Neural cell (in vitro differentiated cells): Measurements from ENCODE around the gene ANGPTL3. TPM values are rescaled to one million over a fixed set of nuclear protein-coding genes. Genes with fewer than 3 reads are reported as not detected.
"Not testable (repeated sequence)": the region's sequence is repeated elsewhere in the genome, so short reads cannot be mapped to it uniquely, and the experiment has no call there.

ENCODE experiments used
- H2AFZ ChIP-seq: fragments of 200-600, 300-800 bp; sonication (generic), shearing (Covaris generic); 2 replicates; pipeline ENCODE4 v1.6.0; 2014; ENCODE audit warnings: low read depth, mild to moderate bottlenecking, antibody characterized with exemption, low read length, moderate library complexity
- H3F3A ChIP-seq: fragments of 200-600 bp; shearing (Covaris generic); 2 replicates; pipeline ENCODE4 v1.6.1; 2016; ENCODE audit warnings: mild to moderate bottlenecking, moderate library complexity, mixed read lengths, antibody characterized with exemption, low read length; ENCODE audit not compliant: insufficient read depth, poor library complexity, severe bottlenecking
- H3K27ac ChIP-seq: fragments of 200-600, 300-800 bp; sonication (generic), shearing (Covaris generic); 2 replicates; pipeline ENCODE4 v1.5.1; 2014; ENCODE audit warnings: mild to moderate bottlenecking, low read length, moderate library complexity
- H3K27me3 ChIP-seq: fragments of 300-800, 200-600 bp; sonication (generic), shearing (Covaris generic); 2 replicates; pipeline ENCODE4 v1.6.0; 2014; ENCODE audit warnings: mild to moderate bottlenecking, low read depth, low read length, moderate library complexity; ENCODE audit not compliant: insufficient read depth
- H3K36me3 ChIP-seq: fragments of 300-800, 200-600 bp; sonication (generic), shearing (Covaris generic); 2 replicates; pipeline ENCODE4 v1.5.1; 2014; ENCODE audit warnings: mild to moderate bottlenecking, antibody characterized with exemption, low read length, moderate library complexity; ENCODE audit not compliant: insufficient read depth
- H3K4me2 ChIP-seq: fragments of 300-800, 200-600 bp; sonication (generic), shearing (Covaris generic); 2 replicates; pipeline ENCODE4 v1.6.0; 2014; ENCODE audit warnings: mild to moderate bottlenecking, low read length
- H3K4me3 ChIP-seq: fragments of 300-800, 200-600 bp; sonication (generic), shearing (Covaris generic); 2 replicates; pipeline ENCODE4 v1.5.1; 2014; ENCODE audit warnings: mild to moderate bottlenecking, low read length, moderate library complexity
- H3K79me2 ChIP-seq: fragments of 200-600 bp; shearing (Covaris generic); replicated peaks from 2 replicates; pipeline ENCODE4 v1.6.0; 2014; ENCODE audit warnings: mild to moderate bottlenecking, low read length, moderate library complexity; ENCODE audit not compliant: insufficient read depth
- H3K9ac ChIP-seq: fragments of 300-800, 200-600 bp; sonication (generic), shearing (Covaris generic); 2 replicates; pipeline ENCODE4 v1.6.1; 2016; ENCODE audit warnings: mild to moderate bottlenecking, low read length, mixed read lengths
- H3K9me2 ChIP-seq: fragments of 200-600 bp; shearing (Covaris generic); 2 replicates; pipeline ENCODE4 v1.6.1; 2016; ENCODE audit warnings: mild to moderate bottlenecking, low read length, mixed read lengths; ENCODE audit not compliant: insufficient read depth
- H3K9me3 ChIP-seq: fragments of 200-600, 300-800 bp; sonication (generic), shearing (Covaris generic); 2 replicates; pipeline ENCODE4 v1.6.1; 2016; ENCODE audit warnings: mild to moderate bottlenecking, mixed run types, low read length, moderate library complexity, mixed read lengths
- H4K20me1 ChIP-seq: fragments of 200-600 bp; shearing (Covaris generic); 2 replicates; pipeline ENCODE4 v1.6.1; 2016; ENCODE audit warnings: mild to moderate bottlenecking, mixed run types; ENCODE audit not compliant: insufficient read depth
- EP300 ChIP-seq: fragments of 450-650 bp; conservative IDR thresholded peaks from 2 replicates; pipeline ENCODE4 v1.6.1; 2014; ENCODE audit warnings: antibody characterized with exemption, mild to moderate bottlenecking, moderate library complexity; ENCODE audit not compliant: poor library complexity, severe bottlenecking
- EZH2 ChIP-seq: fragments of 200-600, 300-800 bp; shearing (Covaris generic), sonication (generic); IDR thresholded peaks from 2 replicates; pipeline ENCODE4 v1.6.1; 2014; ENCODE audit warnings: antibody characterized with exemption, low read length, borderline replicate concordance, mild to moderate bottlenecking; ENCODE audit not compliant: insufficient read depth, poor library complexity, severe bottlenecking
- MXI1 ChIP-seq: fragments of 450-650 bp; conservative IDR thresholded peaks from 2 replicates; pipeline ENCODE4 v1.6.1; 2014; ENCODE audit warnings: antibody characterized with exemption, mild to moderate bottlenecking; ENCODE audit not compliant: poor library complexity, severe bottlenecking
- POLR2AphosphoS5 ChIP-seq: IDR thresholded peaks from 2 replicates; pipeline ENCODE4 v1.6.1; 2012
- RAD21 ChIP-seq: fragments of 450-650 bp; conservative IDR thresholded peaks from 2 replicates; pipeline ENCODE4 v1.6.1; 2014; ENCODE audit warnings: antibody characterized with exemption, mild to moderate bottlenecking, moderate library complexity
- SMC3 ChIP-seq: fragments of 450-650 bp; conservative IDR thresholded peaks from 2 replicates; pipeline ENCODE4 v1.6.1; 2014; ENCODE audit warnings: antibody characterized with exemption, mild to moderate bottlenecking, moderate library complexity; ENCODE audit not compliant: poor library complexity
- TAF1 ChIP-seq: IDR thresholded peaks from 2 replicates; pipeline ENCODE4 v1.6.1; 2012; ENCODE audit warnings: low read depth
- polyA plus RNA-seq: library from polyadenylated mRNA; depleted of rRNA; stranded (reverse); fragments of >200 nt; gene quantifications from 2 replicates; pipeline ENCODE4 v1.2.3, GENCODE V29; 2014
- TF ChIP-seq, protein P1 (sequence below): IDR thresholded peaks from 2 replicates; pipeline ENCODE4 v1.6.1; 2012; ENCODE audit warnings: borderline replicate concordance
- TF ChIP-seq, protein P2 (sequence below): fragments of 450-650 bp; IDR thresholded peaks from 2 replicates; pipeline ENCODE4 v1.5.1; 2014; ENCODE audit warnings: antibody characterized with exemption, mild to moderate bottlenecking, moderate library complexity; ENCODE audit not compliant: poor library complexity, severe bottlenecking

ANGPTL3 gene
- polyA plus RNA-seq, 1 donor from 2014 or later, result not detected

DNA sequence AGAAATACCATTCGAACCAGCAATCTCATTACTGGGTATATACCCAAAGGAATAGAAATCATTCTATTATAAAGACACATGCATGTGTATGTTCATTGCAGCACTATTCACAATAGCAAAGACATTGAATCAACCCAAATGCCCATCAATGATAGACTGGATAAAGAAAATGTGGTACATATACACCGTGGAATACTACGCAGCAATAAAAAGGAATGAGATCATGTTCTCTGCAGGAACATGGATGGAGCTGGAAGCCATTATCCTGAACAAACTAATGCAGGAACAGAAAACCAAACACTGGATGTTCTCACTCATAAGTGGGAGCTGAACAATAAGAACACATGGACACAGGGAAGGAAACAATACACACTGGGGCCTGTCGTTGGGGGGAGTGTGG, 25.8 kb upstream of the ANGPTL3 start:
- H3K27ac ChIP-seq, H3F3A ChIP-seq, H3K9me2 ChIP-seq, H4K20me1 ChIP-seq, H3K4me3 ChIP-seq, H3K27me3 ChIP-seq, H3K9ac ChIP-seq, H3K36me3 ChIP-seq, H3K4me2 ChIP-seq, H3K9me3 ChIP-seq, H3K79me2 ChIP-seq, H2AFZ ChIP-seq: not testable (repeated sequence)

DNA sequence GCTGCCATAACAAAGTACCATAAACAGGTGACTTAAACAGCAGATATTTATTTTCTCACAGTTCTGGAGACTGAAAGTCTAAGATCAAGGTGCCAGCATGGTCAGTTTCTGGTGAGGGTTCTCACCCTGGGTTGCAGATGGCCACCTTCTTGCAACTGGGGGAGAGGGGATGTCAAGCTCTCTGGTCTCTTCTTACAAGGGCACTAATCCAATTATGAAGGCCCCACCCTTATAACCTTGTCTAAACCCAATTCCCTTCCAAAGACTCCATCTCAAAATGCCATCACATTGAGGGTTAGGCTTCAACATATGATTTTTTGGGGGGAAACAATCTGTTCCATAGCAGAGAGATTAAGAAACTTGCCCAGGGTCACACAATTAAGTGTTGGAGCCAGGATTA, 24.8 kb upstream of the ANGPTL3 start:
- no peak overlapping the region for H3K4me3 ChIP-seq
- no peak overlapping the region for H3K4me2 ChIP-seq
- no peaks in the 10 kb centered on the region for H3K9me2 ChIP-seq
- no peaks in the 10 kb centered on the region for H3K79me2 ChIP-seq
- TF ChIP-seq, protein P1, sequence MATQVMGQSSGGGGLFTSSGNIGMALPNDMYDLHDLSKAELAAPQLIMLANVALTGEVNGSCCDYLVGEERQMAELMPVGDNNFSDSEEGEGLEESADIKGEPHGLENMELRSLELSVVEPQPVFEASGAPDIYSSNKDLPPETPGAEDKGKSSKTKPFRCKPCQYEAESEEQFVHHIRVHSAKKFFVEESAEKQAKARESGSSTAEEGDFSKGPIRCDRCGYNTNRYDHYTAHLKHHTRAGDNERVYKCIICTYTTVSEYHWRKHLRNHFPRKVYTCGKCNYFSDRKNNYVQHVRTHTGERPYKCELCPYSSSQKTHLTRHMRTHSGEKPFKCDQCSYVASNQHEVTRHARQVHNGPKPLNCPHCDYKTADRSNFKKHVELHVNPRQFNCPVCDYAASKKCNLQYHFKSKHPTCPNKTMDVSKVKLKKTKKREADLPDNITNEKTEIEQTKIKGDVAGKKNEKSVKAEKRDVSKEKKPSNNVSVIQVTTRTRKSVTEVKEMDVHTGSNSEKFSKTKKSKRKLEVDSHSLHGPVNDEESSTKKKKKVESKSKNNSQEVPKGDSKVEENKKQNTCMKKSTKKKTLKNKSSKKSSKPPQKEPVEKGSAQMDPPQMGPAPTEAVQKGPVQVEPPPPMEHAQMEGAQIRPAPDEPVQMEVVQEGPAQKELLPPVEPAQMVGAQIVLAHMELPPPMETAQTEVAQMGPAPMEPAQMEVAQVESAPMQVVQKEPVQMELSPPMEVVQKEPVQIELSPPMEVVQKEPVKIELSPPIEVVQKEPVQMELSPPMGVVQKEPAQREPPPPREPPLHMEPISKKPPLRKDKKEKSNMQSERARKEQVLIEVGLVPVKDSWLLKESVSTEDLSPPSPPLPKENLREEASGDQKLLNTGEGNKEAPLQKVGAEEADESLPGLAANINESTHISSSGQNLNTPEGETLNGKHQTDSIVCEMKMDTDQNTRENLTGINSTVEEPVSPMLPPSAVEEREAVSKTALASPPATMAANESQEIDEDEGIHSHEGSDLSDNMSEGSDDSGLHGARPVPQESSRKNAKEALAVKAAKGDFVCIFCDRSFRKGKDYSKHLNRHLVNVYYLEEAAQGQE, result no peak
- TF ChIP-seq TAF1 (no peak), EP300 (no peak), EZH2 (no peak), SMC3 (no peak), POLR2AphosphoS5 (no peak), MXI1 (no peak), RAD21 (no peak)
- TF ChIP-seq, protein P2, sequence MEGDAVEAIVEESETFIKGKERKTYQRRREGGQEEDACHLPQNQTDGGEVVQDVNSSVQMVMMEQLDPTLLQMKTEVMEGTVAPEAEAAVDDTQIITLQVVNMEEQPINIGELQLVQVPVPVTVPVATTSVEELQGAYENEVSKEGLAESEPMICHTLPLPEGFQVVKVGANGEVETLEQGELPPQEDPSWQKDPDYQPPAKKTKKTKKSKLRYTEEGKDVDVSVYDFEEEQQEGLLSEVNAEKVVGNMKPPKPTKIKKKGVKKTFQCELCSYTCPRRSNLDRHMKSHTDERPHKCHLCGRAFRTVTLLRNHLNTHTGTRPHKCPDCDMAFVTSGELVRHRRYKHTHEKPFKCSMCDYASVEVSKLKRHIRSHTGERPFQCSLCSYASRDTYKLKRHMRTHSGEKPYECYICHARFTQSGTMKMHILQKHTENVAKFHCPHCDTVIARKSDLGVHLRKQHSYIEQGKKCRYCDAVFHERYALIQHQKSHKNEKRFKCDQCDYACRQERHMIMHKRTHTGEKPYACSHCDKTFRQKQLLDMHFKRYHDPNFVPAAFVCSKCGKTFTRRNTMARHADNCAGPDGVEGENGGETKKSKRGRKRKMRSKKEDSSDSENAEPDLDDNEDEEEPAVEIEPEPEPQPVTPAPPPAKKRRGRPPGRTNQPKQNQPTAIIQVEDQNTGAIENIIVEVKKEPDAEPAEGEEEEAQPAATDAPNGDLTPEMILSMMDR, result no peak
- no peak overlapping the region for H3K27ac ChIP-seq
- H3K9ac ChIP-seq, result no peak overlapping the region
- no peaks in the 10 kb centered on the region for H3K9me3 ChIP-seq
- no peak overlapping the region for H2AFZ ChIP-seq
- H3K27me3 ChIP-seq, result no peaks in the 10 kb centered on the region
- H3K36me3 ChIP-seq, result peaks cover 5% of the 10 kb centered on the region
- no peaks in the 10 kb centered on the region for H3F3A ChIP-seq
- no peaks in the 10 kb centered on the region for H4K20me1 ChIP-seq

DNA sequence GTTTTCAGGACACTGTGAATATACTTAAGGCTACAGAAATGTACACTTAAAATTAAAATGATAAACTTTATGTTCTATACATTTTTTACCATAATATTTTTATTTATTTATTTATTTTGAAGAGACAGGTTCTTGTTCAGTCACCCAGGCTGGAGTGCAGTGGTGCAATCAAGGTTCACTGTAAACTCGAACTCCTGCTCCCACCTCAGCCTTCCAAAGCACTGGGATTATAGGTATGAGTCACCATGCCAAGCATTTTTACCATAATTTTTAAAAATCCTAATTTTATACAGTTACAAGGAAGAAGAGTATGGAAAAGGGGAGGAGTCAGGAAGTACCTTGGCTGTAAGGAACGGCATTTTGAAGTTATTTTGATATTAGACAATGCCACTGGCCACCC, 23.6 kb upstream of the ANGPTL3 start:
- H3F3A ChIP-seq, result no peaks in the 10 kb centered on the region
- no peak overlapping the region for H2AFZ ChIP-seq
- no peaks in the 10 kb centered on the region for H3K9me2 ChIP-seq
- no peak overlapping the region for H3K4me2 ChIP-seq
- H4K20me1 ChIP-seq, result no peaks in the 10 kb centered on the region
- peaks cover 5% of the 10 kb centered on the region for H3K36me3 ChIP-seq
- H3K9ac ChIP-seq, result no peak overlapping the region
- no peak overlapping the region for H3K4me3 ChIP-seq
- H3K79me2 ChIP-seq, result no peaks in the 10 kb centered on the region
- TF ChIP-seq, protein P2, result no peak
- TF ChIP-seq SMC3 (no peak), RAD21 (no peak), EZH2 (no peak), MXI1 (no peak), TAF1 (no peak)
- TF ChIP-seq, protein P1, result no peak
- no peaks in the 10 kb centered on the region for H3K9me3 ChIP-seq
- no peaks in the 10 kb centered on the region for H3K27me3 ChIP-seq
- no peak overlapping the region for H3K27ac ChIP-seq
